ENCODE results near the gene USP15.

The USP15 gene

DNA sequence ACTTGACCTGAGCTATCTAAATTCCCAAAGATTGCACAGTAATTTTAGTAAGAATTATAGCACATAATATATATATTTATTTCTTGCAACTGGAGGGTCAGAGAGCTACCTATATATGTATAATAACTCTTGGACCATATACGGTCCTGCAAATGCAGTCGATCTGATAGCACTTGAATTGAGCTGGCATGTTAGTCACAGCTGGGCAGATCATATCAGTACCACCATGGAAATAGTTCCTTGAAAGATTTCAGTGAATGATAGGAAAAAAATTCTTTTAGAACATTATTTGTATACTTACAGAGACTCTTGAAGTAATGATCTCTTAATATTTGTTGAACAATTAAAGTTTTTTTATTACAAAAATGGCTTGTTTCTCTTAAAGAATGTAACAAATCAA is 111.9 kb downstream of the USP15 start:
- TF ChIP-seq SIN3A (IDR thresholded peaks at IDR 0.05; ENCODE audit: borderline replicate concordance, insufficient read depth, low read length) (no peak), TAF1 (IDR thresholded peaks at IDR 0.05; ENCODE audit: borderline replicate concordance, insufficient read depth, low read length) (no peak)

GRCh38 chr12:62372825-62373224 is 112.6 kb downstream of the USP15 start:
- no peak for TF ChIP-seq TAF1 (IDR thresholded peaks at IDR 0.05; ENCODE audit: borderline replicate concordance, insufficient read depth, low read length)
- no peak for TF ChIP-seq POLR2AphosphoS5 (IDR thresholded peaks at IDR 0.05; ENCODE audit: low read depth, low read length)
- no peak for TF ChIP-seq FOXP2 (optimal IDR thresholded peaks at IDR 0.05; ENCODE audit: borderline replicate concordance, extremely low read depth, extremely low read length, insufficient read depth)
- TF ChIP-seq, protein P1, sequence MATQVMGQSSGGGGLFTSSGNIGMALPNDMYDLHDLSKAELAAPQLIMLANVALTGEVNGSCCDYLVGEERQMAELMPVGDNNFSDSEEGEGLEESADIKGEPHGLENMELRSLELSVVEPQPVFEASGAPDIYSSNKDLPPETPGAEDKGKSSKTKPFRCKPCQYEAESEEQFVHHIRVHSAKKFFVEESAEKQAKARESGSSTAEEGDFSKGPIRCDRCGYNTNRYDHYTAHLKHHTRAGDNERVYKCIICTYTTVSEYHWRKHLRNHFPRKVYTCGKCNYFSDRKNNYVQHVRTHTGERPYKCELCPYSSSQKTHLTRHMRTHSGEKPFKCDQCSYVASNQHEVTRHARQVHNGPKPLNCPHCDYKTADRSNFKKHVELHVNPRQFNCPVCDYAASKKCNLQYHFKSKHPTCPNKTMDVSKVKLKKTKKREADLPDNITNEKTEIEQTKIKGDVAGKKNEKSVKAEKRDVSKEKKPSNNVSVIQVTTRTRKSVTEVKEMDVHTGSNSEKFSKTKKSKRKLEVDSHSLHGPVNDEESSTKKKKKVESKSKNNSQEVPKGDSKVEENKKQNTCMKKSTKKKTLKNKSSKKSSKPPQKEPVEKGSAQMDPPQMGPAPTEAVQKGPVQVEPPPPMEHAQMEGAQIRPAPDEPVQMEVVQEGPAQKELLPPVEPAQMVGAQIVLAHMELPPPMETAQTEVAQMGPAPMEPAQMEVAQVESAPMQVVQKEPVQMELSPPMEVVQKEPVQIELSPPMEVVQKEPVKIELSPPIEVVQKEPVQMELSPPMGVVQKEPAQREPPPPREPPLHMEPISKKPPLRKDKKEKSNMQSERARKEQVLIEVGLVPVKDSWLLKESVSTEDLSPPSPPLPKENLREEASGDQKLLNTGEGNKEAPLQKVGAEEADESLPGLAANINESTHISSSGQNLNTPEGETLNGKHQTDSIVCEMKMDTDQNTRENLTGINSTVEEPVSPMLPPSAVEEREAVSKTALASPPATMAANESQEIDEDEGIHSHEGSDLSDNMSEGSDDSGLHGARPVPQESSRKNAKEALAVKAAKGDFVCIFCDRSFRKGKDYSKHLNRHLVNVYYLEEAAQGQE (IDR thresholded peaks at IDR 0.05; ENCODE audit: insufficient read depth in 1 of 2, low read depth in 2 of 2, low read length in 2 of 2), result no peak
- TF ChIP-seq SIN3A (IDR thresholded peaks at IDR 0.05; ENCODE audit: borderline replicate concordance, insufficient read depth, low read length), result no peak

DNA sequence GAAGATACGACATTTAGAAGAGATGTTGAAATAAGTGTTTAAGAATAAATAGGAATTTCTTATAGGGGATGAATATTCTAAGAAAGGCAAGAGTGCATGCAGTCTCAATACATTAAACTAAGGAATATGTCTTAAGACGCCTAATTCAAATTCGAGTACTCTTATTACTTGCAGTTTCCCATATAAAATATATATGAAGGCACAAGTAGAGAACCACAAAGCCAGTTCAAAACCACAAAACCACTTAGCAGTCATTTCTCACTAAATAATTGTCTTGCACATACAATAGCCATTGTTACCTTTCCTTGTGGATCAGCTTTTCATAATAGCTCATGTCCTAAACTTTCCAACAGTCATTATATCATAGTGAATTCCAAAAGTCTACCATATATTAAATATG is 115.4 kb downstream of the USP15 start:
- TF ChIP-seq TAF1 (IDR thresholded peaks at IDR 0.05; ENCODE audit: borderline replicate concordance, insufficient read depth, low read length) (no peak), SIN3A (IDR thresholded peaks at IDR 0.05; ENCODE audit: borderline replicate concordance, insufficient read depth, low read length) (no peak), POLR2AphosphoS5 (IDR thresholded peaks at IDR 0.05; ENCODE audit: low read depth, low read length) (no peak), FOXP2 (optimal IDR thresholded peaks at IDR 0.05; ENCODE audit: borderline replicate concordance, extremely low read depth, extremely low read length, insufficient read depth) (no peak)
- TF ChIP-seq, protein P1 (IDR thresholded peaks at IDR 0.05; ENCODE audit: insufficient read depth in 1 of 2, low read depth in 2 of 2, low read length in 2 of 2), result no peak

- TF ChIP-seq TAF1 (IDR thresholded peaks at IDR 0.05; ENCODE audit: borderline replicate concordance, insufficient read depth, low read length), result no peak
Measured at GRCh38 chr12:62379026-62379722, 119.0 kb downstream of the USP15 start.

- TF ChIP-seq TAF1 (IDR thresholded peaks at IDR 0.05; ENCODE audit: borderline replicate concordance, insufficient read depth, low read length) (no peak), SIN3A (IDR thresholded peaks at IDR 0.05; ENCODE audit: borderline replicate concordance, insufficient read depth, low read length) (no peak), POLR2AphosphoS5 (IDR thresholded peaks at IDR 0.05; ENCODE audit: low read depth, low read length) (no peak), FOXP2 (optimal IDR thresholded peaks at IDR 0.05; ENCODE audit: borderline replicate concordance, extremely low read depth, extremely low read length, insufficient read depth) (no peak)
- TF ChIP-seq, protein P1 (IDR thresholded peaks at IDR 0.05; ENCODE audit: insufficient read depth in 1 of 2, low read depth in 2 of 2, low read length in 2 of 2), result no peak
Measured at GRCh38 chr12:62379723-62380045, 119.5 kb downstream of the USP15 start.

GRCh38 chr12:62382526-62382925 is 122.3 kb downstream of the USP15 start:
- TF ChIP-seq, protein P1 (IDR thresholded peaks at IDR 0.05; ENCODE audit: insufficient read depth in 1 of 2, low read depth in 2 of 2, low read length in 2 of 2), result no peak
- no peak for TF ChIP-seq SIN3A (IDR thresholded peaks at IDR 0.05; ENCODE audit: borderline replicate concordance, insufficient read depth, low read length)
- TF ChIP-seq TAF1 (IDR thresholded peaks at IDR 0.05; ENCODE audit: borderline replicate concordance, insufficient read depth, low read length), result no peak
- TF ChIP-seq POLR2AphosphoS5 (IDR thresholded peaks at IDR 0.05; ENCODE audit: low read depth, low read length), result no peak

Data from PFSK-1 (cell line).